MCF 10A (cell line): ENCODE data around the gene GRM2. TPM values are rescaled to one million over a fixed set of nuclear protein-coding genes. Genes with fewer than 3 reads are reported as not detected.
A peak's percentile ranks its signal among the peaks of the same experiment; 100 is the strongest.

Source experiments
- BruUV-seq: library from RNA; stranded (reverse); fragments of 400-500 nt; replicated peaks from 2 replicates; lab custom pipeline; 2021; lab: Mats Ljungman, UMichigan
- CTCF ChIA-PET: fragments of 300-600 bp; sonication (Branson Sonifier 250); formaldehyde crosslinking; extraction: SDS; loops from one replicate; lab custom pipeline; 2021; ENCODE audit warnings: antibody characterized with exemption, inconsistent platforms; lab: Yijun Ruan, JAX
- POLR2A ChIA-PET: fragments of 300-600, 350-650 bp; sonication (Branson Sonifier 250); formaldehyde crosslinking; extraction: SDS; loops from one replicate; lab custom pipeline; 2020; ENCODE audit warnings: antibody characterized with exemption, inconsistent platforms; lab: Yijun Ruan, JAX
- DNase-seq: peaks from one replicate; pipeline ENCODE4 v3.0.0-alpha.2; 2018; ENCODE audit not compliant: unreplicated experiment
- H3K27ac Mint-ChIP-seq: one replicate; pipeline ENCODE4 v1.8.0; 2022; ENCODE audit warnings: mild to moderate bottlenecking, low read depth, mixed read lengths; ENCODE audit not compliant: unreplicated experiment
- H3K27me3 Mint-ChIP-seq: one replicate; pipeline ENCODE4 v1.8.0; 2022; ENCODE audit warnings: mixed read lengths; ENCODE audit not compliant: insufficient read depth, unreplicated experiment
- H3K36me3 Mint-ChIP-seq: one replicate; pipeline ENCODE4 v1.8.0; 2022; ENCODE audit warnings: mild to moderate bottlenecking, moderate library complexity, mixed read lengths; ENCODE audit not compliant: insufficient read depth, unreplicated experiment
- H3K4me1 Mint-ChIP-seq: one replicate; pipeline ENCODE4 v1.8.0; 2022; ENCODE audit warnings: mixed read lengths; ENCODE audit not compliant: insufficient read depth, unreplicated experiment
- H3K4me3 Mint-ChIP-seq: one replicate; pipeline ENCODE4 v1.8.0; 2022; ENCODE audit warnings: mild to moderate bottlenecking, moderate library complexity, mixed read lengths; ENCODE audit not compliant: unreplicated experiment
- H3K9me3 Mint-ChIP-seq: one replicate; pipeline ENCODE4 v1.8.0; 2022; ENCODE audit warnings: mixed read lengths; ENCODE audit not compliant: unreplicated experiment
- CTCF ChIP-seq: fragments of 200-600 bp; IDR thresholded peaks from one replicate; pipeline ENCODE4 v1.8.0; 2022; ENCODE audit warnings: antibody characterized with exemption, mild to moderate bottlenecking; ENCODE audit not compliant: unreplicated experiment
- intact Hi-C: fragments of 100-400 bp; cut with micrococcal nuclease; formaldehyde crosslinking; loops from 2 replicates; pipeline ENCODE4 v1.14.1; 2022
- total RNA-seq: library from RNA; stranded (reverse); gene quantifications from 2 replicates; pipeline ENCODE4 v1.2.3, GENCODE V29; 2022

GRM2 gene
- total RNA-seq, 1 experiment from 2014 or later = 0.23 TPM

- intact Hi-C loops = loop anchor here (5.0 to 10.0 kb wide), 2 partner anchors 286 to 1058 kb away; partner anchors contain the start of genes CISH, MANF and MAPKAPK3
- Mint-ChIP-seq H3K9me3 (no peaks in the 10 kb centered on the region), H3K4me3 (peak overlapping the region; percentile 61), H3K27ac (peak overlapping the region; percentile 73), H3K36me3 (peaks cover 14% of the 10 kb centered on the region), H3K4me1 (peaks cover 47% of the 10 kb centered on the region), H3K27me3 (no peaks in the 10 kb centered on the region)
- ChIA-PET POLR2A (interaction anchor here (0.7 to 8.6 kb wide), 7 partner anchors 9 to 1382 kb away, joined by 3 to 173 read pairs (median 4); partner anchors contain the start of gene DCAF1), CTCF (interaction anchor here (0.7 to 10.1 kb wide), 6 partner anchors 8 to 172 kb away, joined by 3 to 213 read pairs (median 6); partner anchors contain the start of gene DCAF1)
- DNase-seq = no peak
- no TSS peak for BruUV-seq
- no peak for TF ChIP-seq CTCF
Observed at GRCh38 chr3:51673181-51673801, 33.6 kb upstream of the GRM2 start.

- Mint-ChIP-seq H3K4me1 (peaks cover 48% of the 10 kb centered on the region), H3K4me3 (peak overlapping the region; percentile 61), H3K36me3 (peaks cover 13% of the 10 kb centered on the region), H3K9me3 (no peaks in the 10 kb centered on the region), H3K27ac (peak overlapping the region; percentile 73), H3K27me3 (no peaks in the 10 kb centered on the region)
- CTCF ChIA-PET = interaction anchor here (0.7 to 10.1 kb wide), 7 partner anchors 8 to 177 kb away, joined by 3 to 213 read pairs (median 3); partner anchors contain the start of gene DCAF1
- no TSS peak for BruUV-seq
- TF ChIP-seq CTCF = no peak
- intact Hi-C loops = loop anchor here (5.0 to 10.0 kb wide), 2 partner anchors 287 to 1059 kb away; partner anchors contain the start of genes CISH, MANF and MAPKAPK3
- POLR2A ChIA-PET = interaction anchor here (1.1 to 8.6 kb wide), 4 partner anchors 31 to 173 kb away, joined by 3 to 173 read pairs (median 6); partner anchors contain the start of gene DCAF1
- DNase-seq = no peak
Observed at GRCh38 chr3:51673802-51674654, 32.8 kb upstream of the GRM2 start.

GRCh38 chr3:51675201-51675611 is 31.7 kb upstream of the GRM2 start:
- Mint-ChIP-seq H3K36me3 (peaks cover 18% of the 10 kb centered on the region), H3K4me1 (peaks cover 42% of the 10 kb centered on the region), H3K4me3 (peak overlapping the region; percentile 17), H3K27ac (peak overlapping the region; percentile 64), H3K9me3 (no peaks in the 10 kb centered on the region), H3K27me3 (no peaks in the 10 kb centered on the region)
- no peak for TF ChIP-seq CTCF
- intact Hi-C loops = loop anchor here (10.0 kb wide), 1 partner anchor 1060 kb away; the partner anchor contains the start of genes CISH and MAPKAPK3
- POLR2A ChIA-PET = interaction anchor here (0.9 to 8.6 kb wide), 5 partner anchors 32 to 175 kb away, joined by 3 to 173 read pairs (median 3); partner anchors contain the start of genes DCAF1 and RAD54L2
- BruUV-seq = no TSS peak
- DNase-seq = peak; percentile 63
- CTCF ChIA-PET = interaction anchor here (0.7 to 10.1 kb wide), 5 partner anchors 10 to 178 kb away, joined by 3 to 213 read pairs (median 3); partner anchors contain the start of gene DCAF1
